ENCODE results near the gene ADAMTSL3. TPM values are rescaled to one million over a fixed set of nuclear protein-coding genes. Genes with fewer than 3 reads are reported as not detected.
"Not testable (repeated sequence)": the region's sequence is repeated elsewhere in the genome, so short reads cannot be mapped to it uniquely, and the experiment has no call there.

The ADAMTSL3 gene
- total RNA-seq, 1 donor from 2014 or later, result 0.41 TPM

DNA sequence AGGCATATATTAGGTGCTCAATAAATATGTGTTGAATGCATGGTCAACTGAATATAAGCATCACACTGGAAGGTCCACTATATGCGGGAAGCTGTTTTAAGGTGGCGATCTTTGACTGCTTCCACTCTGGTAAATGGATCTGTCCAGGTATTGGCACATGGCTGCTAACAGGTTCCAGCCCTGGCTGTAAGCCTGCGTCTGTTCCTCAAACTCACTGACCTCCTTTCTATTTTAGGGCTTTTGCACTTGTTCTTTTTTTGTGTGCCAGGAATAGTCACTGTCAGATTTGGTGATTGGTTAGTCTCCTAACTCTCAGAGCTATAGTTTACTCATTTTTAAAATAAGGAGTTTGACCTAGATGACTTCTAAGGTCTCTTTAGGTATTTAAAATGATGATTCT is 46.2 kb downstream of the ADAMTSL3 start:
- Histone ChIP-seq H2AFZ (replicated peaks) (no peak overlapping the region), H3F3A (ENCODE audit: low read depth) (no peaks in the 10 kb centered on the region), H3K9ac (no peak overlapping the region), H3K27ac (no peak overlapping the region), H3K36me3 (no peaks in the 10 kb centered on the region), H3K27me3 (no peaks in the 10 kb centered on the region), H3K4me3 (no peak overlapping the region), H4K20me1 (ENCODE audit: low read depth) (no peaks in the 10 kb centered on the region), H3K79me2 (ENCODE audit: low read depth) (no peaks in the 10 kb centered on the region), H3K4me1 (no peaks in the 10 kb centered on the region), H3K9me3 (ENCODE audit: low read depth) (no peaks in the 10 kb centered on the region), H3K4me2 (no peak overlapping the region)
- no peak for DNase-seq (ENCODE audit: low spot score)
- H3K27ac Mint-ChIP-seq, result no peak overlapping the region
- H3K36me3 Mint-ChIP-seq, result no peaks in the 10 kb centered on the region
- H3K27me3 Mint-ChIP-seq (ENCODE audit: insufficient read depth, low read depth), result peaks cover 7% of the 10 kb centered on the region
- no peak for TF ChIP-seq EZH2 (IDR thresholded peaks at IDR 0.05)
- no peak for TF ChIP-seq EZH2phosphoT487 (IDR thresholded peaks at IDR 0.05)
- TF ChIP-seq, protein P1, sequence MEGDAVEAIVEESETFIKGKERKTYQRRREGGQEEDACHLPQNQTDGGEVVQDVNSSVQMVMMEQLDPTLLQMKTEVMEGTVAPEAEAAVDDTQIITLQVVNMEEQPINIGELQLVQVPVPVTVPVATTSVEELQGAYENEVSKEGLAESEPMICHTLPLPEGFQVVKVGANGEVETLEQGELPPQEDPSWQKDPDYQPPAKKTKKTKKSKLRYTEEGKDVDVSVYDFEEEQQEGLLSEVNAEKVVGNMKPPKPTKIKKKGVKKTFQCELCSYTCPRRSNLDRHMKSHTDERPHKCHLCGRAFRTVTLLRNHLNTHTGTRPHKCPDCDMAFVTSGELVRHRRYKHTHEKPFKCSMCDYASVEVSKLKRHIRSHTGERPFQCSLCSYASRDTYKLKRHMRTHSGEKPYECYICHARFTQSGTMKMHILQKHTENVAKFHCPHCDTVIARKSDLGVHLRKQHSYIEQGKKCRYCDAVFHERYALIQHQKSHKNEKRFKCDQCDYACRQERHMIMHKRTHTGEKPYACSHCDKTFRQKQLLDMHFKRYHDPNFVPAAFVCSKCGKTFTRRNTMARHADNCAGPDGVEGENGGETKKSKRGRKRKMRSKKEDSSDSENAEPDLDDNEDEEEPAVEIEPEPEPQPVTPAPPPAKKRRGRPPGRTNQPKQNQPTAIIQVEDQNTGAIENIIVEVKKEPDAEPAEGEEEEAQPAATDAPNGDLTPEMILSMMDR (IDR thresholded peaks at IDR 0.05), result no peak
- no peak overlapping the region for H3K4me3 Mint-ChIP-seq
- H3K9me3 Mint-ChIP-seq, result peaks cover 10% of the 10 kb centered on the region
- H3K4me1 Mint-ChIP-seq, result no peaks in the 10 kb centered on the region

DNA sequence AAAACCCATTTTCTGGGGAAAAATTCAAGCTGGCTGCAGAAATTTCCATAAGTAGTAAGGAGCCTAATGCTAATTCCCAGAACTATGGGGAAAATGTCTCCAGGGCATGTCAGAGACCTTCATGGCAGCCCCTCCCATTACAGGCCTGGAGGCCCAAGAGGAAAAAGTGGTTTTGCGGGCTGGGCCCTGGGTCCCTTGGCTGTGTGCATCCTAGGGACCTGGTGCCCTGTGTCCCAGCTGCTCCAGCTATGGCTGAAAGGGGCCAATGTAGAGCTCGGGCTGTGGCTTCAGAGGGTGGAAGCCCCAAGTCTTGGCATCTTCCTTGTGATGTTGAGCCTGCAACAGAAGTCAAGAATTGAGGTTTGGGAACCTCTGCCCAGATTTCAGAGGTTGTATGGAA is 48.4 kb downstream of the ADAMTSL3 start:
- H3F3A ChIP-seq (ENCODE audit: low read depth); H3K36me3 Mint-ChIP-seq; H3K9me3 ChIP-seq (ENCODE audit: low read depth); DNase-seq (ENCODE audit: low spot score); H4K20me1 ChIP-seq (ENCODE audit: low read depth); H3K27ac ChIP-seq; H3K4me1 Mint-ChIP-seq; H3K36me3 ChIP-seq; H3K4me2 ChIP-seq; H3K9ac ChIP-seq; H3K27me3 ChIP-seq; H2AFZ ChIP-seq (replicated peaks); H3K4me3 Mint-ChIP-seq; H3K79me2 ChIP-seq (ENCODE audit: low read depth); H3K4me1 ChIP-seq; H3K27ac Mint-ChIP-seq; H3K4me3 ChIP-seq: not testable (repeated sequence)
- peaks cover 10% of the 10 kb centered on the region for H3K9me3 Mint-ChIP-seq
- H3K27me3 Mint-ChIP-seq (ENCODE audit: insufficient read depth, low read depth), result peaks cover 12% of the 10 kb centered on the region

DNA sequence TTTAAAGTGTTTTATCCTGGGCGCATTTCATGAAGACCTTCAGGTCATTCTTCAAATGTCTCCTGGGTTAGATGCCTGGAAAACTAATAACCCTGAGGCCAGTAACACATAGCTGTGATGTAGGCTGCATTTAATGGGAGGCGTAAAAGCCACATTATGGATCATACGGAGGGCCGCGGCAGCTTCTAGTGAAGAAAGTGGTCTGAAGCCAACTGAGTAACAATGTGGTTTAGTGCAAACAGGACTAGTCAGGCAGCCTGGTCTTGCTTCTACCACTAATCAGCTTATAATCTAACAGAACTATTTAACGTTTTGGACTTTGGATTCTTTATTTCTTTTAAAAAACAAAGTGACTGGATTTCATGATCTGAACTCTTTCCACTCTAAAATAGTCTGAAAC is 54.4 kb downstream of the ADAMTSL3 start:
- peaks cover 2% of the 10 kb centered on the region for H3K9me3 Mint-ChIP-seq
- Histone ChIP-seq H2AFZ (replicated peaks) (no peak overlapping the region), H3F3A (ENCODE audit: low read depth) (no peaks in the 10 kb centered on the region), H4K20me1 (ENCODE audit: low read depth) (no peaks in the 10 kb centered on the region), H3K79me2 (ENCODE audit: low read depth) (no peaks in the 10 kb centered on the region), H3K4me2 (no peak overlapping the region), H3K4me3 (no peak overlapping the region), H3K36me3 (no peaks in the 10 kb centered on the region), H3K9ac (no peak overlapping the region), H3K4me1 (no peaks in the 10 kb centered on the region), H3K27ac (no peak overlapping the region), H3K27me3 (no peaks in the 10 kb centered on the region), H3K9me3 (ENCODE audit: low read depth) (no peaks in the 10 kb centered on the region)
- no peaks in the 10 kb centered on the region for H3K36me3 Mint-ChIP-seq
- no peaks in the 10 kb centered on the region for H3K4me1 Mint-ChIP-seq
- no peak overlapping the region for H3K27ac Mint-ChIP-seq
- TF ChIP-seq EZH2phosphoT487 (IDR thresholded peaks at IDR 0.05) (no peak), EZH2 (IDR thresholded peaks at IDR 0.05) (no peak)
- TF ChIP-seq, protein P1 (IDR thresholded peaks at IDR 0.05), result no peak
- H3K4me3 Mint-ChIP-seq, result no peak overlapping the region
- peaks cover 8% of the 10 kb centered on the region for H3K27me3 Mint-ChIP-seq (ENCODE audit: insufficient read depth, low read depth)
- DNase-seq (ENCODE audit: low spot score), result no peak

DNA sequence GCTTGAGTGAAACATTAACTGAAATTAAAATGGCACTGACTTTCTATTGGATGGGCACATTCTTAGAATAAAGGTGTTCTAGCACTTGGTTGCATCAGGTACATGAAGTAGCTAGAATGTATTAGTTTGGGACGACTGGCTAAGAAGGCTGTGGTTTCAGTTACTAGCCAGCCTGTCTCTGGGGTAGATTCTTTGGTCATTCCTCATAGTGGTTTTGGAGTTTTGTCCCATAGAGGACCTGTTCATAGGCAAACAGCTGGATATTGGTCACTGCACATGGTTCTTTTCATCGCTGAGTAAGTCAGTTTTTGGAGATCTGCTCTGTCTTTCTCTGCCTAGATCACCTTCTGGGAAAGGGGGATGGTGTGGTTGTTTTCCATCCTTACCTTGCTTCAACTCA is 55.3 kb downstream of the ADAMTSL3 start:
- Mint-ChIP-seq H3K36me3 (no peaks in the 10 kb centered on the region), H3K27me3 (ENCODE audit: insufficient read depth, low read depth) (peaks cover 6% of the 10 kb centered on the region), H3K4me1 (no peaks in the 10 kb centered on the region), H3K27ac (no peak overlapping the region), H3K9me3 (no peaks in the 10 kb centered on the region), H3K4me3 (no peak overlapping the region)
- Histone ChIP-seq H3K9me3 (ENCODE audit: low read depth) (no peaks in the 10 kb centered on the region), H4K20me1 (ENCODE audit: low read depth) (no peaks in the 10 kb centered on the region), H3F3A (ENCODE audit: low read depth) (no peaks in the 10 kb centered on the region), H3K36me3 (no peaks in the 10 kb centered on the region), H3K4me1 (no peaks in the 10 kb centered on the region), H3K27me3 (no peaks in the 10 kb centered on the region), H3K27ac (no peak overlapping the region), H3K4me3 (no peak overlapping the region), H3K79me2 (ENCODE audit: low read depth) (no peaks in the 10 kb centered on the region), H3K4me2 (no peak overlapping the region), H2AFZ (replicated peaks) (no peak overlapping the region), H3K9ac (no peak overlapping the region)
- DNase-seq (ENCODE audit: low spot score), result no peak
- TF ChIP-seq EZH2phosphoT487 (IDR thresholded peaks at IDR 0.05), result no peak
- no peak for TF ChIP-seq EZH2 (IDR thresholded peaks at IDR 0.05)
- TF ChIP-seq, protein P1 (IDR thresholded peaks at IDR 0.05), result no peak
